ENCODE data around the gene SWI5. TPM values are rescaled to one million over a fixed set of nuclear protein-coding genes. Genes with fewer than 3 reads are reported as not detected.

Gene SWI5
- total RNA-seq, 4 donors from 2014 or later, result 25.6 to 28.6 (median 26.9) TPM

GRCh38 chr9:128285033-128285784 is 9.1 kb downstream of the SWI5 start:
- no peak for TF ChIP-seq CTCF (IDR thresholded peaks at IDR 0.05; ENCODE audit: low read depth)

- TF ChIP-seq CTCF (IDR thresholded peaks at IDR 0.05; ENCODE audit: low read depth), result no peak
These were observed 10.4 kb downstream of the SWI5 start for GRCh38 chr9:128286440-128286839.

- no peak for TF ChIP-seq CTCF (IDR thresholded peaks at IDR 0.05; ENCODE audit: low read depth)
These were observed 12.4 kb downstream of the SWI5 start for GRCh38 chr9:128288273-128289004.

- no peak for TF ChIP-seq CTCF (IDR thresholded peaks at IDR 0.05; ENCODE audit: low read depth)
These were observed 15.9 kb downstream of the SWI5 start for GRCh38 chr9:128292009-128292408.

- no peak for TF ChIP-seq CTCF (IDR thresholded peaks at IDR 0.05; ENCODE audit: low read depth)
These were observed 17.0 kb downstream of the SWI5 start for GRCh38 chr9:128293091-128293490.

GRCh38 chr9:128294142-128294541 is 18.1 kb downstream of the SWI5 start:
- TF ChIP-seq CTCF (IDR thresholded peaks at IDR 0.05; ENCODE audit: low read depth), result no peak
